Raji (cell line): ENCODE results near the gene CMTM8.

Experiments used
- POLR2A ChIP-seq: IDR thresholded peaks from 2 replicates; pipeline ENCODE4 v1.6.1; 2011; ENCODE audit warnings: low read depth, low read length, control low read depth; ENCODE audit not compliant: insufficient read depth

CMTM8 gene

DNA sequence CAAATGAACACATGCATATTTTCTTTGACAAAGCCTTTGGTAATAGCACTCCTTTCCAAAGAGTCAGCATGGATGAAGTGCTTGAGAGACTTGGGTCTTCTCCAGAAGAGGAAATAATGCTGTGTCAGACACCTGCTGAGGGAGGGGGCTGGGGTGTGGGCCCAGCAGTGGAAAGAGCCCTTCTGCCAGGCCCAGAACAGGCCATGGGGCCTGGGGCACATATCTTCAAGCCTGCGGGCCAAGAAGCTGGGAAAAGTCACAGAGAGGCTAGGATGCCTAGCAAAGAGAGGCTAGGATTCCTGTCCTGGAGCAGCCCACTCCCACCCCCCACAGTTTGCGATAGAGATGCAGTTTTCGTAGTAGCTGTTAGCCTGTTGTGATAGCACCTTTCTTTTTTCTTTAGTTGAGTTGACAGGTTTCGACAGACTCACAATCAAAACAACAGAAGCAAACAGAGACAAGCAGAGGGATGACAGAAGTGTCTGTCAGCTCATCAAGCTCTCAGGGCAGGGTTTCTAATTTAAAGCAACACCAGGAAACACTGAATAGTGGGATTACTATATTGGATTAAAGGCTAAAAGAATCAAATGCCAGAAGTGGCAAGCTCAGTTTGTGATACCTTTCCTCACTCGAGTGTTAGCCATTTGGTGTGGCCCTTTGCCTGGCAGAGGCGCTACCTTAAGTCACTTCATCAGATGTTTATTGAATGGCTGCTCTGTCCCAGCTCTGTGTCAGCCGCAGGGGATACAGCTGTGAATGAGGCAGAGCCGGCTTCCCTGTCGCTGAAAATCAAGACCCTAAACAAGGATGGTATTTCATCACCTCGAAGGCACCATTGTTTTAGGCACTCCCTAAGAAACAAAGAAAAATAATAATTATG, 172.1 kb downstream of the CMTM8 start:
- no peak for TF ChIP-seq POLR2A

DNA sequence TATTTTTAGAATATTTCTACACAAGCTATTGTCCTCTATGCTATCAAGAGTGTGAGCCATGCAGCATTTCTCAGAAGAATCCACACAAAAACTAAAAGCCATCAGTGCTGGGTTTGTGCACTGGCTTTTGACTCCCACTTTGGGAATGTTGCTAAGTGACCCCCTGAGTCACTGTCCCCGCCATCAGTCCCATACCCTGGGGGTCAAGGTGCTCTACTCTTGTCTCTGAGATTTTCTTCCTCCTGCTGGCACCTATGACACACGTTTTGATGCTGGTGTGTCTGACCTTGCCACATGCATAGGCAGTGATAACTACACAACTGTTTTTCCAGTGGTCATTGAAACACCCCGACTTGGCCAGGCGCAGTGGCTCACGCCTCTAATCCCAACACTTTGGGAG, 173.0 kb downstream of the CMTM8 start:
- no peak for TF ChIP-seq POLR2A

- TF ChIP-seq POLR2A, result no peak
Measured at GRCh38 chr3:32412887-32413286, 174.4 kb downstream of the CMTM8 start.

DNA sequence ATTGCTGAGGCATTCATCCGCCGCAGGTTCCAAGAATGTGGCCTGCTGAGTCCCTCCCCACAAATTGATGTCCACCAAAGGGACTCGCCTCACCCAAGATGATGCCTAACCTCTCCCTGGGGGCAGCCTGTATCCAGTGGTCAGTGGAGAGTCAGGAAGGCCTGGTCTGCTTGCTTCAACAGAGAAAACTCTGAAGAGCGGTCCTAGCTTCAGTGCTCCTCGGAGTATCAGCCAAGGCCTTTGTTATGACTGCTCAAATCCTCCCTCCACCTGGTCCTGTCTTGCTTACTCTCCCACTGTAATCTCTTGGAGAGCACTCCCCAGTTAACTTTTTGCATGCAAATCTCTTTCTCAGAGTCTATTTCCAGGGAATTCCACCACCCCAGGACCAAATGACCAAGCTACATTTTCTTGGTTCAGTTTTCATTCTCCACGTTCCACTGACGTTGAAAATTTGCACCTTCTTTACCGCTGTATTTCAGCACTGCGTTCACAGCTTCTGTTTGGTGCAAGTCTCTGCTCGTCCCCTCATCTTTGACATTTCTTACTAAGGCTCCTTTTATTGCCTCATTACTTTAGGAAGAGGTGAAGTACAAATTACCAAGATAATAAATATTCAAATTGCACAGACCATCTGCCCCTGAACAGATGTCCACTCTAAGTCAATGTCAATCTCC, 175.5 kb downstream of the CMTM8 start:
- TF ChIP-seq POLR2A, result no peak

DNA sequence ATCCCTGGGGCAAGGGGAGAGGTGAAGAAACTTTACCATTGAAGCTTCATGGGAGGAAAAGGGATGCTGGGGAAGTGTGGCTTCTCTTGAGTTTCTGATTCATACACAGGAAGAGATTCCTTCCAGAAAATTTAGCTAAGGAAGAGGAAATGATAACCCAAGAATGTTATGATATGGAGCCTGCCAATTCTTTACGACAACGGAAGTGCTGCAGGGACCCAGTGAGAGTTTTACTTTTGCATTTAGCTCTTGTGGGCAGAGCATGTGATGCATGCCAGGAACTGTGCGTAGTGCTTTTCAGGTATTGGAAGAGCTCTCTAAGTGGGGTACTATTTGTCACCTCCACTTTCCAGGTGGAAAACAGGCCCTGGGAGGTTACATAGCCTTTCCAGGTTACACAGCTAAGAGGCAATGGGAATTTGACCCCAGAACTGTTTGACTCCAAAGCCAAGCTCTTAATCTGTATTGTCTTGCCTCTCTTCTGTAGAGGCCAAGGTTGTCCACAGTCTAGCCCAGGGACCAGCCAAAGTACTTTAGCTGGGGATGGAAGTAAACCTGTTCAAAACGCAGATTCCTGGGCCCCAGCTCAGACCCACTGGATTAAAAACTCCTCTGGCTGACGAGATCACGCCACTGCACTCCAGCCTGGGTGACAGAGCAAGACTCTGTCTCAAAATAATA, 176.2 kb downstream of the CMTM8 start:
- TF ChIP-seq POLR2A, result no peak

- no peak for TF ChIP-seq POLR2A
Measured at GRCh38 chr3:32419742-32420125, 181.3 kb downstream of the CMTM8 start.
